Measurements from ENCODE around the gene ATP6V1C2.

ATP6V1C2 gene

GRCh38 chr2:10829299-10829698 is 107.9 kb downstream of the ATP6V1C2 start:
- no peaks in the 10 kb centered on the region for H3K4me1 ChIP-seq (ENCODE audit: control insufficient read depth, insufficient read depth, low read length)
- no peaks in the 10 kb centered on the region for H3K9me3 ChIP-seq (ENCODE audit: control insufficient read depth, insufficient read depth, low read depth, low read length)
- H3K4me3 ChIP-seq (ENCODE audit: low read depth, low read length) = no peak overlapping the region
- H3K27ac ChIP-seq (ENCODE audit: extremely low read depth, low read depth, low read length) = no peak overlapping the region
- ChIA-PET POLR2A (no interaction called here), CTCF (interaction anchor here (0.5 to 5.6 kb wide), 4 partner anchors 9 to 302 kb away, joined by 3 to 96 read pairs (median 5); a partner anchor contains a TSS)
- H3K36me3 ChIP-seq (ENCODE audit: control insufficient read depth in 2 of 2, insufficient read depth in 1 of 2, low read length in 2 of 2) = no peaks in the 10 kb centered on the region
- TF ChIP-seq ZFP37 (tag by site-specific recombination; IDR thresholded peaks at IDR 0.05) (no peak), ZNF155 (tag by site-specific recombination; IDR thresholded peaks at IDR 0.05) (no peak), ZNF521 (tag by site-specific recombination; IDR thresholded peaks at IDR 0.05) (no peak), ZNF221 (tag by site-specific recombination; IDR thresholded peaks at IDR 0.05; ENCODE audit: borderline replicate concordance) (no peak), ZNF140 (tag by site-specific recombination; IDR thresholded peaks at IDR 0.05) (no peak), ZNF23 (tag by site-specific recombination; IDR thresholded peaks at IDR 0.05; ENCODE audit: borderline replicate concordance) (no peak), KLF7 (tag by site-specific recombination; IDR thresholded peaks at IDR 0.05; ENCODE audit: borderline replicate concordance) (no peak), ZNF18 (tag by site-specific recombination; IDR thresholded peaks at IDR 0.05) (no peak), ZNF513 (tag by site-specific recombination; IDR thresholded peaks at IDR 0.05) (no peak), TCF7L2 (IDR thresholded peaks at IDR 0.05; ENCODE audit: borderline replicate concordance, low read depth, low read length) (no peak), EGR2 (tag by site-specific recombination; IDR thresholded peaks at IDR 0.05; ENCODE audit: low read depth) (no peak), ZBTB7A (tag by site-specific recombination; IDR thresholded peaks at IDR 0.05; ENCODE audit: low read depth) (no peak), REPIN1 (tag by site-specific recombination; IDR thresholded peaks at IDR 0.05; ENCODE audit: low read depth) (no peak)

GRCh38 chr2:10830203-10830602 is 108.8 kb downstream of the ATP6V1C2 start:
- POLR2A ChIA-PET = no interaction called here
- Histone ChIP-seq H3K4me3 (ENCODE audit: low read depth, low read length) (no peak overlapping the region), H3K27ac (ENCODE audit: extremely low read depth, low read depth, low read length) (no peak overlapping the region), H3K36me3 (ENCODE audit: control insufficient read depth in 2 of 2, insufficient read depth in 1 of 2, low read length in 2 of 2) (no peaks in the 10 kb centered on the region), H3K9me3 (ENCODE audit: control insufficient read depth, insufficient read depth, low read depth, low read length) (no peaks in the 10 kb centered on the region), H3K4me1 (ENCODE audit: control insufficient read depth, insufficient read depth, low read length) (no peaks in the 10 kb centered on the region; the same call in 1 of the 2 replicates)
- CTCF ChIA-PET = interaction anchor here (0.8 to 9.5 kb wide), 4 partner anchors 9 to 301 kb away, joined by 3 to 185 read pairs (median 51); a partner anchor contains a TSS
- TF ChIP-seq ZNF843 (tag by site-specific recombination; IDR thresholded peaks at IDR 0.05) (no peak), SP2 (tag by site-specific recombination; IDR thresholded peaks at IDR 0.05) (no peak), ZNF623 (tag by site-specific recombination; IDR thresholded peaks at IDR 0.05) (no peak), ZNF558 (tag by site-specific recombination; IDR thresholded peaks at IDR 0.05) (no peak), GFI1B (tag by site-specific recombination; IDR thresholded peaks at IDR 0.05) (no peak), ZNF645 (tag by site-specific recombination; IDR thresholded peaks at IDR 0.05) (no peak), ZNF148 (tag by site-specific recombination; IDR thresholded peaks at IDR 0.05; ENCODE audit: borderline replicate concordance) (no peak), ZNF544 (tag by site-specific recombination; IDR thresholded peaks at IDR 0.05) (no peak), PRDM1 (tag by site-specific recombination; IDR thresholded peaks at IDR 0.05) (no peak), KLF9 (tag by site-specific recombination; IDR thresholded peaks at IDR 0.05; ENCODE audit: low read depth) (no peak), ZNF132 (tag by site-specific recombination; IDR thresholded peaks at IDR 0.05; ENCODE audit: borderline replicate concordance) (no peak), ELK4 (IDR thresholded peaks at IDR 0.05; ENCODE audit: borderline replicate concordance, low read depth, low read length) (no peak), ZNF837 (tag by site-specific recombination; IDR thresholded peaks at IDR 0.05) (no peak)

Data from HEK293 (cell line).